ENCODE results near the gene TSPAN18. TPM values are rescaled to one million over a fixed set of nuclear protein-coding genes. Genes with fewer than 3 reads are reported as not detected.

TSPAN18 gene
- total RNA-seq, 1 donor = under 0.01 TPM

- no peak for TF ChIP-seq CTCF (IDR thresholded peaks at IDR 0.05; ENCODE audit: insufficient read depth, low read depth, low read length)
- H3K4me3 ChIP-seq (ENCODE audit: low read depth, low read length) = no peak overlapping the region
- DNase-seq (ENCODE audit: low read depth) = no peak
Observed at GRCh38 chr11:44980533-44981427, 254.0 kb downstream of the TSPAN18 start.

Other genes starting within 250 kb of the TSPAN18 start
- gene CD82, start 161.3 kb upstream of the TSPAN18 start, total RNA-seq = 28.3 and 38.4 TPM in 2 replicates
- 25.8 and 38.4 TPM in 2 replicates for gene TP53I11, start 223.9 kb downstream of the TSPAN18 start, total RNA-seq

All from fibroblast of villous mesenchyme (primary cell).